ENCODE results near the gene GRAMD2A. TPM values are rescaled to one million over a fixed set of nuclear protein-coding genes. Genes with fewer than 3 reads are reported as not detected.

GRAMD2A gene
- total RNA-seq, 1 donor from 2014 or later = 0.32 TPM

DNA sequence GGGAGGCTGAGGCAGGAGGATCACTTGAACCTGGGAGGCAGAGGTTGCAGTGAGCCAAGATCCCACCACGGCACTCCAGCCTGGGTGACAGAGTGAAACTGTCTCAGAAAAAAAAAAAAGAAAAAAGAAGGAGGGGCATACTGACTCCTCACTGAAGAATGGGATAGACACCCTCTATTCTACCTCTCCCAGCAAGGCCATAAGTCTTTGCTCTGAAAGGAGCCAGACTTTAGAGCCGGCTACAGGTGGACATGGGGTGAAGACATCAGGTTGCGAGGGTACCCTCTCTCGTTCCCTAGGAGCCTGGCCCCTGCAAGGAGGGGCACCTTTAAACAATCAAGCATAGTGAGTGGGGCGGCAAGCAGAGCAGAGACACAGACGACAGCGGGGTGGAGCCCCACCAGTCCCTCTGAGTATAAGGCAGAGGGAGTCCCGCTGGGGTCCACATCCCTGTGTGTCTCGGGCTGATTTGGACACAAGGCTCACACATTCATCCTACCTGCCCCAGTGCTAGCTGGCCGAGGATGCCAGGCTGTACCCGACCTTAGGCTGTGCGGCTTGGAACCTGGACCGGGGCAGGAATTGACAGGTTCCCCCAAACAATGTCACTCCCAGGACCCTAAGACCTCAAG lies 1.1 kb downstream of the GRAMD2A start:
- Mint-ChIP-seq H3K27me3 (ENCODE audit: low read depth) (no peaks in the 10 kb centered on the region), H3K4me3 (ENCODE audit: unreplicated experiment) (no peak overlapping the region), H3K4me1 (ENCODE audit: low read depth) (peaks cover 8% of the 10 kb centered on the region), H3K27ac (ENCODE audit: unreplicated experiment) (no peak overlapping the region), H3K36me3 (ENCODE audit: low read depth) (peaks cover 19% of the 10 kb centered on the region), H3K9me3 (ENCODE audit: low read depth) (no peaks in the 10 kb centered on the region)
- TF ChIP-seq CTCF (IDR thresholded peaks at IDR 0.05) = no peak
- no peak for DNase-seq (ENCODE audit: low spot score)

DNA sequence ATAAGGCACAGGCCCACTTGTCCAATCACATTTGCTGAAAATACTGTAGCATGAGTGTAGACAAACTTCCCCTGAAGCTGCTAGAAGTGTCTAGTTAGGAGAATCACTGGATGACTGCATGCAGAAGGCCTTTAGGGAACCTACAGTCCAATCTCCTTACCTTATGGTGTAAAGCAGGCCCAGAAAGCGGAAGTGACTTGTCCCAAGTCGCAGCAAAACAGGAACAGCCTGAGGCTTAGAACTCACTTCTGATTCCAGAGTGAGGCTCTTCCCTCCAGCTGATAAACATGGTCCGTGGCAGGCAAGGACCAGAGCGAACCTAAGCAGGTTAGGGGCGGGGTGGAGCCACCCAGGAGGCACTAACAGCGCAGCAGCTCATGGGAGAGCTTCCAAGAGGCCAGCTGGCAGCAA lies 2.5 kb downstream of the GRAMD2A start:
- Mint-ChIP-seq H3K9me3 (ENCODE audit: low read depth) (no peaks in the 10 kb centered on the region), H3K4me3 (ENCODE audit: unreplicated experiment) (no peak overlapping the region), H3K27ac (ENCODE audit: unreplicated experiment) (no peak overlapping the region), H3K36me3 (ENCODE audit: low read depth) (peaks cover 12% of the 10 kb centered on the region), H3K4me1 (ENCODE audit: low read depth) (peaks cover 8% of the 10 kb centered on the region), H3K27me3 (ENCODE audit: low read depth) (peaks cover 5% of the 10 kb centered on the region)
- DNase-seq (ENCODE audit: low spot score) = no peak
- no peak for TF ChIP-seq CTCF (IDR thresholded peaks at IDR 0.05)

DNA sequence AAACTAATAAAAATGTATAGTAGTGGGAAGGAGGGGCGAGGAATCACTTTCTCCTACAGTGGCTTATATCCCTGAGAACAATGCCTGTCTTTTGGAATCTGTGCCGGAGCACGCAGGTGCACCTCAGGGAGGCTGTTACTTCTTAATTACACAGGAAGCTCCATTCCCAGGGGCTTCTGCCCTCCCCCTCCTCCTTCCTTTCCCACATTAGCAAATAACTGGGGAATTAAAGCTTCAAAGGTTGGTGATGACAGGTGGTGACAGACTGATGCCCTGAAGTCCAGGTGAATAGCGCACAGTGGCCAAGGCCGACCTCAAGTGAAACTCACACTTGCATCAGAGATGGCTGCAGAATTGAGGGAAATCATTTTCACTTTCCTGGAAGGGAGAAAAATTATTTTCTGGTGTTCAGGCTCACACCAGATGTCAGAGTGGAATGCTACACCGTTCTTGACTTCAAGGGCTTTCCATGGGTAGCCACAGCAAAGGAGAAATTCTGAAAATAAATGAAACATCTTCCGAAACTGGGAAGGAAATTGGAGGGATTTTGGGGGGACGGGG lies 3.7 kb downstream of the GRAMD2A start:
- no peak for TF ChIP-seq CTCF (IDR thresholded peaks at IDR 0.05)
- H3K36me3 Mint-ChIP-seq (ENCODE audit: low read depth) = peaks cover 3% of the 10 kb centered on the region
- H3K27ac Mint-ChIP-seq (ENCODE audit: unreplicated experiment) = no peak overlapping the region
- H3K9me3 Mint-ChIP-seq (ENCODE audit: low read depth) = no peaks in the 10 kb centered on the region
- peaks cover 5% of the 10 kb centered on the region for H3K27me3 Mint-ChIP-seq (ENCODE audit: low read depth)
- DNase-seq (ENCODE audit: low spot score) = no peak
- no peak overlapping the region for H3K4me3 Mint-ChIP-seq (ENCODE audit: unreplicated experiment)
- H3K4me1 Mint-ChIP-seq (ENCODE audit: low read depth) = peaks cover 8% of the 10 kb centered on the region

GRCh38 chr15:72192416-72192815 lies 5.2 kb downstream of the GRAMD2A start:
- Mint-ChIP-seq H3K36me3 (ENCODE audit: low read depth) (no peaks in the 10 kb centered on the region), H3K4me3 (ENCODE audit: unreplicated experiment) (no peak overlapping the region), H3K27me3 (ENCODE audit: low read depth) (peaks cover 5% of the 10 kb centered on the region), H3K4me1 (ENCODE audit: low read depth) (peaks cover 3% of the 10 kb centered on the region), H3K27ac (ENCODE audit: unreplicated experiment) (no peak overlapping the region), H3K9me3 (ENCODE audit: low read depth) (no peaks in the 10 kb centered on the region)
- no peak for DNase-seq (ENCODE audit: low spot score)
- no peak for TF ChIP-seq CTCF (IDR thresholded peaks at IDR 0.05)

GRCh38 chr15:72189250-72189902 lies 8.2 kb downstream of the GRAMD2A start:
- peaks cover 5% of the 10 kb centered on the region for H3K4me1 Mint-ChIP-seq (ENCODE audit: low read depth)
- H3K27me3 Mint-ChIP-seq (ENCODE audit: low read depth) = peaks cover 5% of the 10 kb centered on the region
- no peaks in the 10 kb centered on the region for H3K36me3 Mint-ChIP-seq (ENCODE audit: low read depth)
- TF ChIP-seq CTCF (IDR thresholded peaks at IDR 0.05) = no peak
- DNase-seq (ENCODE audit: low spot score) = no peak
- H3K4me3 Mint-ChIP-seq (ENCODE audit: unreplicated experiment) = no peak overlapping the region
- no peaks in the 10 kb centered on the region for H3K9me3 Mint-ChIP-seq (ENCODE audit: low read depth)
- no peak overlapping the region for H3K27ac Mint-ChIP-seq (ENCODE audit: unreplicated experiment)

Measured in chondrocyte (in vitro differentiated cells).